ENCODE data around the gene LUC7L2.

Gene LUC7L2

GRCh38 chr7:139417478-139417877 lies 57.8 kb downstream of the LUC7L2 start:
- Histone ChIP-seq H3K79me2 (ENCODE audit: low read length) (peaks cover 24% of the 10 kb centered on the region; the same call in 1 of the 2 replicates), H3K27me3 (replicated peaks; ENCODE audit: insufficient read depth, low read length) (no peaks in the 10 kb centered on the region), H3K36me3 (replicated peaks; ENCODE audit: insufficient read depth, low read length) (peaks cover 30% of the 10 kb centered on the region), H3F3A (ENCODE audit: insufficient read depth, low read length) (0 out of 2 replicates have a peak, but pooled peaks cover 2% of the 10 kb centered on the region), H3K4me3 (ENCODE audit: low read length) (no peak overlapping the region), H3K27ac (ENCODE audit: low read length) (no peak overlapping the region), H3K4me1 (ENCODE audit: low read length) (no peaks in the 10 kb centered on the region), H3K9ac (ENCODE audit: low read length) (no peak overlapping the region), H3K9me2 (replicated peaks; ENCODE audit: insufficient read depth, low read length) (no peaks in the 10 kb centered on the region), H3K4me2 (ENCODE audit: low read depth, low read length) (no peak overlapping the region), H2AFZ (ENCODE audit: low read length) (no peak overlapping the region), H3K9me3 (replicated peaks; ENCODE audit: insufficient read depth, low read length) (no peaks in the 10 kb centered on the region), H4K20me1 (ENCODE audit: insufficient read depth, low read length) (no peaks in the 10 kb centered on the region)
- DNase-seq = no peak
- no peak for TF ChIP-seq EZH2phosphoT487 (IDR thresholded peaks at IDR 0.05; ENCODE audit: low read length)

GRCh38 chr7:139421123-139421522 lies 61.4 kb downstream of the LUC7L2 start:
- no peak for DNase-seq
- Histone ChIP-seq H3K79me2 (ENCODE audit: low read length) (peaks cover 21% of the 10 kb centered on the region; the same call in 1 of the 2 replicates), H2AFZ (ENCODE audit: low read length) (no peak overlapping the region), H3K27ac (ENCODE audit: low read length) (no peak overlapping the region), H3K27me3 (replicated peaks; ENCODE audit: insufficient read depth, low read length) (no peaks in the 10 kb centered on the region), H3K9ac (ENCODE audit: low read length) (no peak overlapping the region), H3K4me2 (ENCODE audit: low read depth, low read length) (no peak overlapping the region), H3K4me1 (ENCODE audit: low read length) (no peaks in the 10 kb centered on the region), H3K4me3 (ENCODE audit: low read length) (no peak overlapping the region), H3K9me3 (replicated peaks; ENCODE audit: insufficient read depth, low read length) (no peaks in the 10 kb centered on the region), H4K20me1 (ENCODE audit: insufficient read depth, low read length) (no peaks in the 10 kb centered on the region), H3K9me2 (replicated peaks; ENCODE audit: insufficient read depth, low read length) (no peaks in the 10 kb centered on the region), H3F3A (ENCODE audit: insufficient read depth, low read length) (0 out of 2 replicates have a peak, but pooled peaks cover 2% of the 10 kb centered on the region), H3K36me3 (replicated peaks; ENCODE audit: insufficient read depth, low read length) (peaks cover 17% of the 10 kb centered on the region)
- TF ChIP-seq EZH2 (optimal IDR thresholded peaks at IDR 0.05; ENCODE audit: low read depth, low read length) (no peak), EZH2phosphoT487 (IDR thresholded peaks at IDR 0.05; ENCODE audit: low read length) (no peak), CTCF (IDR thresholded peaks at IDR 0.05; ENCODE audit: low read length) (no peak)

- Histone ChIP-seq H3K9ac (ENCODE audit: low read length) (no peak overlapping the region), H3K79me2 (ENCODE audit: low read length) (peaks cover 16% of the 10 kb centered on the region; the same call in 1 of the 2 replicates), H3K4me1 (ENCODE audit: low read length) (no peaks in the 10 kb centered on the region), H4K20me1 (ENCODE audit: insufficient read depth, low read length) (no peaks in the 10 kb centered on the region), H3K27ac (ENCODE audit: low read length) (no peak overlapping the region), H3F3A (ENCODE audit: insufficient read depth, low read length) (0 out of 2 replicates have a peak, but pooled peaks cover 2% of the 10 kb centered on the region), H2AFZ (ENCODE audit: low read length) (no peak overlapping the region), H3K27me3 (replicated peaks; ENCODE audit: insufficient read depth, low read length) (no peaks in the 10 kb centered on the region), H3K36me3 (replicated peaks; ENCODE audit: insufficient read depth, low read length) (peaks cover 17% of the 10 kb centered on the region), H3K9me2 (replicated peaks; ENCODE audit: insufficient read depth, low read length) (no peaks in the 10 kb centered on the region), H3K9me3 (replicated peaks; ENCODE audit: insufficient read depth, low read length) (no peaks in the 10 kb centered on the region), H3K4me2 (ENCODE audit: low read depth, low read length) (no peak overlapping the region), H3K4me3 (ENCODE audit: low read length) (no peak overlapping the region)
- no peak for DNase-seq
- TF ChIP-seq EZH2phosphoT487 (IDR thresholded peaks at IDR 0.05; ENCODE audit: low read length) = no peak
- no peak for TF ChIP-seq EZH2 (optimal IDR thresholded peaks at IDR 0.05; ENCODE audit: low read depth, low read length)
- no peak for TF ChIP-seq CTCF (IDR thresholded peaks at IDR 0.05; ENCODE audit: low read length)
Measured at GRCh38 chr7:139422126-139422525, 62.4 kb downstream of the LUC7L2 start.

- Histone ChIP-seq H3K9me2 (replicated peaks; ENCODE audit: insufficient read depth, low read length) (no peaks in the 10 kb centered on the region), H4K20me1 (ENCODE audit: insufficient read depth, low read length) (no peaks in the 10 kb centered on the region)
- DNase-seq = no peak
Measured at GRCh38 chr7:139423091-139423490, 63.4 kb downstream of the LUC7L2 start.

More at GRCh38 chr7:139423091-139423490, 63.4 kb downstream of the LUC7L2 start:
- Histone ChIP-seq H3K4me2 (ENCODE audit: low read depth, low read length) (no peak overlapping the region), H3F3A (ENCODE audit: insufficient read depth, low read length) (0 out of 2 replicates have a peak, but pooled peaks cover 2% of the 10 kb centered on the region), H2AFZ (ENCODE audit: low read length) (no peak overlapping the region), H3K4me1 (ENCODE audit: low read length) (no peaks in the 10 kb centered on the region), H3K4me3 (ENCODE audit: low read length) (no peak overlapping the region), H3K27me3 (replicated peaks; ENCODE audit: insufficient read depth, low read length) (no peaks in the 10 kb centered on the region), H3K79me2 (ENCODE audit: low read length) (peaks cover 10% of the 10 kb centered on the region; the same call in 1 of the 2 replicates), H3K27ac (ENCODE audit: low read length) (no peak overlapping the region), H3K9me3 (replicated peaks; ENCODE audit: insufficient read depth, low read length) (no peaks in the 10 kb centered on the region), H3K36me3 (replicated peaks; ENCODE audit: insufficient read depth, low read length) (peaks cover 12% of the 10 kb centered on the region), H3K9ac (ENCODE audit: low read length) (no peak overlapping the region)
- TF ChIP-seq EZH2 (optimal IDR thresholded peaks at IDR 0.05; ENCODE audit: low read depth, low read length) (no peak), EZH2phosphoT487 (IDR thresholded peaks at IDR 0.05; ENCODE audit: low read length) (no peak), CTCF (IDR thresholded peaks at IDR 0.05; ENCODE audit: low read length) (no peak)

Measured in MM.1S (cell line).